Endothelial cell of umbilical vein (primary cell): ENCODE measurements around the gene MRPL2. TPM values are rescaled to one million over a fixed set of nuclear protein-coding genes. Genes with fewer than 3 reads are reported as not detected.

Source experiments
- BruUV-seq: library from RNA; stranded (reverse); fragments of 400-500 nt; replicated peaks from 2 replicates; lab custom pipeline; 2021; lab: Mats Ljungman, UMichigan
- CTCF ChIA-PET: fragments of 300-600, 350-600 bp; sonication (Branson Sonifier 250); formaldehyde crosslinking; loops from one replicate; lab custom pipeline; 2021; ENCODE audit warnings: antibody characterized with exemption, inconsistent platforms; lab: Charles Lee
- POLR2A ChIA-PET: fragments of 300-600, 350-600 bp; sonication (Branson Sonifier 250); formaldehyde crosslinking; loops from one replicate; lab custom pipeline; 2021; ENCODE audit warnings: antibody characterized with exemption, inconsistent platforms; lab: Charles Lee
- DNase-seq: peaks from one replicate; pipeline ENCODE4 v3.0.0-alpha.2; 2011; ENCODE audit warnings: low read depth, low spot score
- FAIRE-seq: peaks from 2 replicates; lab custom pipeline; 2011; peaks lifted over from hg19 to GRCh38; lab: Jason Lieb, UNC
- H2AFZ ChIP-seq: 2 replicates; pipeline ENCODE4 v1.6.0; 2012; ENCODE audit warnings: low read depth, low read length, control low read depth, inconsistent platforms
- H3K27ac ChIP-seq: 2 replicates; pipeline ENCODE4 v1.5.1; 2011; ENCODE audit warnings: low read depth, mild to moderate bottlenecking, control low read depth, low read length, moderate library complexity; ENCODE audit not compliant: insufficient read depth
- H3K27me3 ChIP-seq, 2 experiments: 2 replicates each; pipeline versions ENCODE4 v1.6.0 to v1.6.1; 2011; ENCODE audit warnings: low read length in 2 of 2, mixed read lengths in 1 of 2; ENCODE audit not compliant: control insufficient read depth in 2 of 2, insufficient read depth in 2 of 2
- H3K36me3 ChIP-seq, 2 experiments: 2 replicates in 1 of 2; 3 replicates in 1 of 2; pipeline ENCODE4 v1.5.1; 2011; ENCODE audit warnings: low read length in 2 of 2, mild to moderate bottlenecking in 1 of 2, moderate library complexity in 1 of 2; ENCODE audit not compliant: control insufficient read depth in 2 of 2, insufficient read depth in 2 of 2; ENCODE audit errors: extremely low read depth in 1 of 2
- H3K4me1 ChIP-seq: 3 replicates; pipeline ENCODE4 v1.5.1; 2011; ENCODE audit warnings: mild to moderate bottlenecking, low read length; ENCODE audit not compliant: control insufficient read depth, insufficient read depth; ENCODE audit errors: extremely low read depth
- H3K4me2 ChIP-seq: 2 replicates; pipeline ENCODE4 v1.6.1; 2011; ENCODE audit warnings: low read length, control low read depth, mixed read lengths; ENCODE audit not compliant: insufficient read depth
- H3K4me3 ChIP-seq, 3 experiments: fragments of 200-600 bp in 1 of 3; sonication (generic), shearing (Covaris generic) in 1 of 3; replicated peaks in 1 of 3; 2 replicates each; pipeline ENCODE4 v1.5.1; 2011 to 2016; ENCODE audit warnings: control low read depth in 3 of 3, low read length in 3 of 3, mild to moderate bottlenecking in 2 of 3, inconsistent platforms in 1 of 3, low read depth in 1 of 3, moderate library complexity in 1 of 3; ENCODE audit not compliant: insufficient read depth in 1 of 3
- H3K79me2 ChIP-seq: 2 replicates; pipeline ENCODE4 v1.6.0; 2012; ENCODE audit warnings: low read length, inconsistent platforms; ENCODE audit not compliant: control insufficient read depth, insufficient read depth
- H3K9ac ChIP-seq: replicated peaks from 2 replicates; pipeline ENCODE3; 2011; ENCODE audit warnings: low read length, control low read depth; ENCODE audit not compliant: insufficient read depth; ENCODE audit errors: extremely low read depth
- H3K9me1 ChIP-seq: replicated peaks from 3 replicates; pipeline ENCODE4 v1.6.0; 2011; ENCODE audit warnings: mild to moderate bottlenecking, low read length; ENCODE audit not compliant: control insufficient read depth, insufficient read depth; ENCODE audit errors: extremely low read depth
- H3K9me3 ChIP-seq: replicated peaks from 2 replicates; pipeline ENCODE4 v1.5.1; 2012; ENCODE audit warnings: low read length, inconsistent platforms; ENCODE audit not compliant: control insufficient read depth, insufficient read depth
- H4K20me1 ChIP-seq: replicated peaks from 2 replicates; pipeline ENCODE3; 2011; ENCODE audit warnings: mild to moderate bottlenecking, low read length; ENCODE audit not compliant: control insufficient read depth, insufficient read depth; ENCODE audit errors: extremely low read depth
- EZH2 ChIP-seq: IDR thresholded peaks from 2 replicates; pipeline ENCODE4 v1.6.1; 2012; ENCODE audit warnings: borderline replicate concordance, low read depth, mild to moderate bottlenecking, moderate library complexity, low read length, inconsistent platforms; ENCODE audit not compliant: severe bottlenecking
- FOS ChIP-seq: IDR thresholded peaks from 2 replicates; pipeline ENCODE4 v1.6.1; 2011; ENCODE audit warnings: mild to moderate bottlenecking, low read length, moderate library complexity, borderline replicate concordance; ENCODE audit not compliant: insufficient read depth
- GATA2 ChIP-seq: IDR thresholded peaks from 2 replicates; pipeline ENCODE4 v1.7.0; 2011; ENCODE audit warnings: low read depth, mild to moderate bottlenecking, moderate library complexity, mixed read lengths, low read length; ENCODE audit not compliant: insufficient read length, insufficient read depth
- JUN ChIP-seq: IDR thresholded peaks from 2 replicates; pipeline ENCODE4 v1.6.1; 2011; ENCODE audit warnings: borderline replicate concordance, low read depth; ENCODE audit not compliant: insufficient read length, insufficient read depth
- MYC ChIP-seq: IDR thresholded peaks from one replicate; pipeline ENCODE4 v1.6.1; 2011; ENCODE audit warnings: mild to moderate bottlenecking, low read depth, low read length
- POLR2A ChIP-seq: IDR thresholded peaks from 2 replicates; pipeline ENCODE4 v1.6.1; 2012; ENCODE audit warnings: low read depth, mild to moderate bottlenecking, control low read depth, low read length
- POLR2AphosphoS5 ChIP-seq: IDR thresholded peaks from 2 replicates; pipeline ENCODE4 v1.6.1; 2012; ENCODE audit warnings: low read depth, mild to moderate bottlenecking, control low read depth, low read length, moderate library complexity; ENCODE audit not compliant: insufficient read depth
- dilution Hi-C: fragments of 300-500 bp; cut with MboI; formaldehyde crosslinking; loops from one replicate; pipeline ENCODE4 v1.15.0; 2019; ENCODE audit warnings: low sequenced_read_pairs; ENCODE audit not compliant: extremely low pct_ligation_motif_present
- intact Hi-C: fragments of 100-400 bp; cut with micrococcal nuclease; formaldehyde crosslinking; loops from one replicate; pipeline ENCODE4 v1.10.0; 2022
- polyA plus RNA-seq, 4 experiments: library from polyadenylated mRNA; depleted of rRNA in 3 of 4; stranded (reverse) in 3 of 4; unstranded in 1 of 4; fragments of >200 nt; gene quantifications; 2 replicates each; pipeline versions ENCODE4 v1.2.1 to v1.2.3, GENCODE V29; 2011 to 2012; ENCODE audit warnings: missing spikeins in 1 of 4
- total RNA-seq: library from RNA; stranded (reverse); gene quantifications from 2 replicates; pipeline ENCODE4 v1.2.3, GENCODE V29; 2021
- TF ChIP-seq, protein P1 (sequence below), 2 donors: IDR thresholded peaks; 1 replicate in 1 of 2; 2 replicates in 1 of 2; pipeline ENCODE4 v1.5.1; 2011; ENCODE audit warnings: low read length in 2 of 2, mild to moderate bottlenecking in 2 of 2, moderate library complexity in 2 of 2, control low read depth in 1 of 2, inconsistent platforms in 1 of 2, low read depth in 1 of 2; ENCODE audit not compliant: insufficient read depth in 1 of 2; ENCODE audit errors: extremely low read depth in 1 of 2
- TF ChIP-seq, protein P2 (sequence below): IDR thresholded peaks from 2 replicates; pipeline ENCODE4 v1.6.1; 2011; ENCODE audit not compliant: insufficient read depth, insufficient read length

Gene MRPL2
- total and polyA plus RNA-seq, 2 donors (not counting 3 experiments of a cell fraction or from before 2014, with no cell fraction given), result 37.6 to 63.6 TPM

- intact Hi-C loops, result no loop called here
- no peaks in the 10 kb centered on the region for H4K20me1 ChIP-seq
- DNase-seq, result no peak
- no peaks in the 10 kb centered on the region for H3K27me3 ChIP-seq
- FAIRE-seq, result no peak
- no peak overlapping the region for H2AFZ ChIP-seq
- H3K9ac ChIP-seq, result no peak overlapping the region
- H3K79me2 ChIP-seq, result peaks cover 12% of the 10 kb centered on the region
- peaks cover 15% of the 10 kb centered on the region for H3K4me1 ChIP-seq
- no peak overlapping the region for H3K4me2 ChIP-seq
- BruUV-seq, result no TSS peak
- H3K9me3 ChIP-seq, result no peaks in the 10 kb centered on the region
- peaks cover 0 to 4% of the 10 kb centered on the region in 2 experiments for H3K36me3 ChIP-seq
- H3K27ac ChIP-seq, result no peak overlapping the region
- ChIA-PET POLR2A (no interaction called here), CTCF (no interaction called here)
- no peak overlapping the region for H3K4me3 ChIP-seq
- dilution Hi-C loops, result no loop called here
- H3K9me1 ChIP-seq, result no peaks in the 10 kb centered on the region
- TF ChIP-seq, protein P1, sequence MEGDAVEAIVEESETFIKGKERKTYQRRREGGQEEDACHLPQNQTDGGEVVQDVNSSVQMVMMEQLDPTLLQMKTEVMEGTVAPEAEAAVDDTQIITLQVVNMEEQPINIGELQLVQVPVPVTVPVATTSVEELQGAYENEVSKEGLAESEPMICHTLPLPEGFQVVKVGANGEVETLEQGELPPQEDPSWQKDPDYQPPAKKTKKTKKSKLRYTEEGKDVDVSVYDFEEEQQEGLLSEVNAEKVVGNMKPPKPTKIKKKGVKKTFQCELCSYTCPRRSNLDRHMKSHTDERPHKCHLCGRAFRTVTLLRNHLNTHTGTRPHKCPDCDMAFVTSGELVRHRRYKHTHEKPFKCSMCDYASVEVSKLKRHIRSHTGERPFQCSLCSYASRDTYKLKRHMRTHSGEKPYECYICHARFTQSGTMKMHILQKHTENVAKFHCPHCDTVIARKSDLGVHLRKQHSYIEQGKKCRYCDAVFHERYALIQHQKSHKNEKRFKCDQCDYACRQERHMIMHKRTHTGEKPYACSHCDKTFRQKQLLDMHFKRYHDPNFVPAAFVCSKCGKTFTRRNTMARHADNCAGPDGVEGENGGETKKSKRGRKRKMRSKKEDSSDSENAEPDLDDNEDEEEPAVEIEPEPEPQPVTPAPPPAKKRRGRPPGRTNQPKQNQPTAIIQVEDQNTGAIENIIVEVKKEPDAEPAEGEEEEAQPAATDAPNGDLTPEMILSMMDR (IDR thresholded peaks at IDR 0.05; ENCODE audit: extremely low read depth in 1 of 2, insufficient read depth in 1 of 2, low read depth in 1 of 2, low read length in 2 of 2), result no peak
These were observed 3.6 kb upstream of the MRPL2 start for GRCh38 chr6:43062818-43063217.

DNA sequence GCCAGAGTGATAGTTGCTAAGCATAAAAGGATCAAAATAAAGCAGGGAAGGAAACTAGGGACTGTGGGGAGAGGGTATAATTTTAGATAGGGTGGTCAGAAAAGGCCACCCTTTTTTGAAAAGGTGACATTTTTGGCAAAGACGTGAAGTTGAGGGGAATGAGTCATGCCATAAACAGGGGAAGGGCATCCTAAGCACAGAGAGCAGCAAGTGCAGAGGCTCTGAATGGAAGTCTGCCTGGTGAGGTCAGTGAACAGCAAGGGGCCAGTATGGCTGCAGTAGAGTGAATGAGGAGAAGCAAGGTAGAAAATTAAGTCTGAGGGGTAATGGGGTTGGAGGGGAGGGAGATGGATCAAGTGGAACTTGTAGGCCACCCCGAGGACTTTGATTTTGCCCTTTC, 2.6 kb upstream of the MRPL2 start:
- Histone ChIP-seq H3K79me2 (peaks cover 12% of the 10 kb centered on the region), H3K9ac (no peak overlapping the region), H3K4me1 (peaks cover 15% of the 10 kb centered on the region), H3K36me3 (peaks cover 0 to 4% of the 10 kb centered on the region in 2 experiments), H3K4me2 (no peak overlapping the region), H2AFZ (no peak overlapping the region), H3K4me3 (no peak overlapping the region), H3K9me3 (no peaks in the 10 kb centered on the region), H4K20me1 (no peaks in the 10 kb centered on the region), H3K27ac (no peak overlapping the region), H3K27me3 (no peaks in the 10 kb centered on the region), H3K9me1 (no peaks in the 10 kb centered on the region)
- dilution Hi-C loops, result no loop called here
- BruUV-seq, result no TSS peak
- no peak for FAIRE-seq
- POLR2A ChIA-PET, result no interaction called here
- no peak for DNase-seq
- TF ChIP-seq POLR2AphosphoS5 (no peak), FOS (no peak), MYC (no peak), JUN (no peak), GATA2 (no peak), EZH2 (no peak), POLR2A (no peak)
- TF ChIP-seq, protein P1 (IDR thresholded peaks at IDR 0.05; ENCODE audit: extremely low read depth in 1 of 2, insufficient read depth in 1 of 2, low read depth in 1 of 2, low read length in 2 of 2), result no peak
- TF ChIP-seq, protein P2, sequence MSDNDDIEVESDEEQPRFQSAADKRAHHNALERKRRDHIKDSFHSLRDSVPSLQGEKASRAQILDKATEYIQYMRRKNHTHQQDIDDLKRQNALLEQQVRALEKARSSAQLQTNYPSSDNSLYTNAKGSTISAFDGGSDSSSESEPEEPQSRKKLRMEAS, result no peak
- intact Hi-C loops, result no loop called here
- CTCF ChIA-PET, result interaction anchor here (1.8 kb wide), 1 partner anchor 82 kb away, joined by 7 read pairs; no protein-coding TSS in a partner anchor
